ENCODE results near the gene HAUS3. TPM values are rescaled to one million over a fixed set of nuclear protein-coding genes. Genes with fewer than 3 reads are reported as not detected.
"Not testable (repeated sequence)": the region's sequence is repeated elsewhere in the genome, so short reads cannot be mapped to it uniquely, and the experiment has no call there.

Gene HAUS3
- total RNA-seq, 2 donors from 2014 or later = 3.7 to 4.1 TPM

- Histone ChIP-seq H3K27ac (no peak overlapping the region), H3K9me3 (no peaks in the 10 kb centered on the region), H3K27me3 (no peaks in the 10 kb centered on the region), H3K36me3 (no peaks in the 10 kb centered on the region), H3K4me3 (no peak overlapping the region), H3K4me1 (peaks cover 0 to 1% of the 10 kb centered on the region in 2 donors)
- DNase-seq (ENCODE audit: low spot score) = no peak
- TF ChIP-seq CTCF (IDR thresholded peaks at IDR 0.05) = no peak
Measured at GRCh38 chr4:2276581-2277325, 34.8 kb upstream of the HAUS3 start.

- H3K27me3 ChIP-seq = no peaks in the 10 kb centered on the region
- TF ChIP-seq CTCF (IDR thresholded peaks at IDR 0.05) = no peak
- H3K36me3 ChIP-seq = no peaks in the 10 kb centered on the region
- H3K27ac ChIP-seq = no peak overlapping the region
- no peak for DNase-seq (ENCODE audit: low spot score)
- H3K9me3 ChIP-seq = no peaks in the 10 kb centered on the region
- no peaks in the 10 kb centered on the region for H3K4me1 ChIP-seq
- no peak overlapping the region for H3K4me3 ChIP-seq
Measured at GRCh38 chr4:2275546-2276251, 33.8 kb upstream of the HAUS3 start.

- not testable (repeated sequence) for H3K36me3 ChIP-seq; H3K27ac ChIP-seq; H3K4me1 ChIP-seq; DNase-seq (ENCODE audit: low spot score); H3K9me3 ChIP-seq; H3K27me3 ChIP-seq; H3K4me3 ChIP-seq
Measured at GRCh38 chr4:2275044-2275397, 33.1 kb upstream of the HAUS3 start.

- no peak for DNase-seq (ENCODE audit: low spot score)
Measured at GRCh38 chr4:2274320-2275043, 32.6 kb upstream of the HAUS3 start.

GRCh38 chr4:2273657-2274319 lies 31.9 kb upstream of the HAUS3 start:
- no peak for TF ChIP-seq CTCF (IDR thresholded peaks at IDR 0.05)
- Histone ChIP-seq H3K9me3 (no peaks in the 10 kb centered on the region), H3K36me3 (no peaks in the 10 kb centered on the region), H3K4me3 (no peak overlapping the region), H3K27me3 (no peaks in the 10 kb centered on the region), H3K27ac (no peak overlapping the region), H3K4me1 (peaks cover 0 to 13% of the 10 kb centered on the region in 2 donors)
- no peak for DNase-seq (ENCODE audit: low spot score)

More at GRCh38 chr4:2274320-2275043, 32.6 kb upstream of the HAUS3 start:
- H3K4me1 ChIP-seq = peaks cover 0 to 6% of the 10 kb centered on the region in 2 donors
- no peaks in the 10 kb centered on the region for H3K9me3 ChIP-seq
- no peaks in the 10 kb centered on the region for H3K36me3 ChIP-seq
- no peak overlapping the region for H3K27ac ChIP-seq
- TF ChIP-seq CTCF (IDR thresholded peaks at IDR 0.05) = no peak
- H3K27me3 ChIP-seq = no peaks in the 10 kb centered on the region
- H3K4me3 ChIP-seq = no peak overlapping the region

- Histone ChIP-seq H3K9me3 (no peaks in the 10 kb centered on the region), H3K4me3 (no peak overlapping the region), H3K4me1 (peaks cover 0 to 18% of the 10 kb centered on the region in 2 donors), H3K36me3 (no peaks in the 10 kb centered on the region), H3K27me3 (no peaks in the 10 kb centered on the region), H3K27ac (no peak overlapping the region)
- TF ChIP-seq CTCF (IDR thresholded peaks at IDR 0.05) = no peak
- DNase-seq (ENCODE audit: low spot score) = no peak
Measured at GRCh38 chr4:2273221-2273620, 31.3 kb upstream of the HAUS3 start.
